Measurements from ENCODE around the gene GEMIN4. TPM values are rescaled to one million over a fixed set of nuclear protein-coding genes. Genes with fewer than 3 reads are reported as not detected.
A peak's percentile ranks its signal among the peaks of the same experiment; 100 is the strongest.

GEMIN4 gene
- total RNA-seq, 1 donor from 2014 or later, result 19.2 TPM

DNA sequence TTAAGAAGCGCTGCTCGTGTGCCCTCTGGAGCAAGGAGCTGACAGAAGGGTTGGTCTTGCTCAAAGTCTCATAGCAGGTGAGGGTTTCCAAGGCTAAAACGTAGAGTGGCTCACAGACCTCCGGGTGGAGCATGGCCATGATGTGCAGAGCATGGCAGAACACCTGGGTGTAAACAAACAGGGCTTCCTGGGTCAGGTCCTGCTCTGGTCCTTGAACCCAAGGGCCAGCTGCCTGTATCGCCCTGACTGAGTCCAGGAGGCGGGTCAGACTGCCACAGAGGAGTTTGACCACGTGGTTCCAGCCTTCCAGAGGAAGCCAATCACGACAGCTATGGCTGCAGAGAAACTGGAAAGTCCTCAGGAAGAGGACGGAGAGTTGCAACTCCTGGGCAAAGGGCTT lies 7.1 kb downstream of the GEMIN4 start:
- no peak for DNase-seq (ENCODE audit: low spot score)

DNA sequence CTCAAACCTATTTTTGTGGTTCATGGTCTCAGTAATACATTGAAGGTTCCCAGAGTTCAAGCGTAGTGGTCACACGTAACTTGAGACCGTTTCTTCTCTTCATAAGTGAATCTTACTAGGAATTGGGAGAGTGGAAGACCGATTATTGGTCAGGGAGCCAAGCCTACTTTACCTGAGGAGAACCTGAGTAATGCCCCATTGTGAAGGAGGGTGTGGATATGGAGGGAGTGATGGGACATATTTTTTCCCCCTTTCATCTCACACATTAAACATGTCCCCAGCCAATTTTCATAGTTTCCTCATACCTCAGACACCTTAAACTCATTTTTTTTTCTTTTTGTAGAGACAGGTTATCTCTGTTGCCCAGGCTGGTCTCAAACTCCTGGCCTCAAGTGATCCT lies 8.9 kb downstream of the GEMIN4 start:
- no peak for DNase-seq (ENCODE audit: low spot score)

- DNase-seq (ENCODE audit: low spot score), result no peak
Observed at GRCh38 chr17:742147-742793, 9.8 kb downstream of the GEMIN4 start.

GRCh38 chr17:740240-741017 lies 11.6 kb downstream of the GEMIN4 start:
- DNase-seq (ENCODE audit: low spot score), result no peak

DNA sequence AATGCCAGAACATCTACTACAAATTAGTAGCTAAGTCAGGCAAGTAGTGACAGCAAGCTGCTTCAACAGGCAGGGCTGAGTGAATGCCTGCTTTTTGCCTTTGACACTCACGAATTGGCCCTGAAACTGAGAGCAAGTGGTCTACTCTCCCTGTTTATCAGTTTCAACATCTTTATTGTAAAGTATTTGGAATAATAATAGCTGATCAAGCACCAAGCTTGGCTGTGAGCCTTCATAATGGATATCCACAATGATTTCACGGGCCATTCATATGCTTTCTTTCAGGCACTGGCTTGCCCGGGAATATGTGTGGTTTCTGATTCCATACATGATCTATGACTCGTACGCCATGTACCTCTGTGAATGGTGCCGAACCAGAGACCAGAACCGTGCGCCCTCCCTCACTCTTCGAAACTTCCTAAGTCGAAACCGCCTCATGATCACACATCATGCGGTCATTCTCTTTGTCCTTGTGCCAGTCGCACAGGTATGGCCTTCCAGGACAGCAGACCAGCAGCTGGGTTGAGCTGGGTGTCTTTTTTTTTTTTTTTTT lies 14.4 kb downstream of the GEMIN4 start:
- no peak for DNase-seq (ENCODE audit: low spot score)

GRCh38 chr17:733743-734142 lies 18.3 kb downstream of the GEMIN4 start:
- DNase-seq (ENCODE audit: low spot score), result no peak

- no peak for DNase-seq (ENCODE audit: low spot score)
Observed at GRCh38 chr17:732902-733720, 19.0 kb downstream of the GEMIN4 start.

- peak; percentile 91 for DNase-seq (ENCODE audit: low spot score)
Observed at GRCh38 chr17:732067-732901, 19.8 kb downstream of the GEMIN4 start, which contains the start of gene TLCD3A. Gene TLCD3A, plus strand, starts transcription at chr17:732596. Its CDS starts 52 bp downstream, at chr17:732648.

- DNase-seq (ENCODE audit: low spot score), result no peak
Observed at GRCh38 chr17:731644-732066, 20.4 kb downstream of the GEMIN4 start.

GRCh38 chr17:728911-729310 lies 23.2 kb downstream of the GEMIN4 start:
- no peak for DNase-seq (ENCODE audit: low spot score)

GRCh38 chr17:726271-726919 lies 25.7 kb downstream of the GEMIN4 start:
- no peak for DNase-seq (ENCODE audit: low spot score)

- no peak for DNase-seq (ENCODE audit: low spot score)
Observed at GRCh38 chr17:725746-726145, 26.3 kb downstream of the GEMIN4 start.

- no peak for DNase-seq (ENCODE audit: low spot score)
Observed at GRCh38 chr17:725084-725483, 27.0 kb downstream of the GEMIN4 start.

DNA sequence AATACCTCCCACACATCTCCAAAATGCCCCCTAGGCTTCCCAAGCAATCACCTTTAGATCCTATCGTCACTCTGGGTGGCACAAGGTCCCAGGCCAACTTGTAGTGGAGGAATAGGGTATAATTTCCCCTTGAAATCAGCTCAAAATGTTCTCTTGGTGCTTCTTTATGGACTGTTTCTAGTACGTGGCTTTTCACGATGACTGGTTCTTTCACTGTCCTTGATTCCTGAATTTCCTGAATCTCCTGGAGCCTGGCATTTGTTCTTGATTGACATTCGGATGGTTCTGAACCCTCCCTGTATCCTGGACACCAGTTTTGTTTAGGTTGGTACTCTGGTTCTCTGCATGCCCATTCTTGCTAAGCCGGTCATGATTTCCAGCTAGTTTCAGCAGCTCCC lies 30.5 kb downstream of the GEMIN4 start:
- DNase-seq (ENCODE audit: low spot score), result no peak

DNA sequence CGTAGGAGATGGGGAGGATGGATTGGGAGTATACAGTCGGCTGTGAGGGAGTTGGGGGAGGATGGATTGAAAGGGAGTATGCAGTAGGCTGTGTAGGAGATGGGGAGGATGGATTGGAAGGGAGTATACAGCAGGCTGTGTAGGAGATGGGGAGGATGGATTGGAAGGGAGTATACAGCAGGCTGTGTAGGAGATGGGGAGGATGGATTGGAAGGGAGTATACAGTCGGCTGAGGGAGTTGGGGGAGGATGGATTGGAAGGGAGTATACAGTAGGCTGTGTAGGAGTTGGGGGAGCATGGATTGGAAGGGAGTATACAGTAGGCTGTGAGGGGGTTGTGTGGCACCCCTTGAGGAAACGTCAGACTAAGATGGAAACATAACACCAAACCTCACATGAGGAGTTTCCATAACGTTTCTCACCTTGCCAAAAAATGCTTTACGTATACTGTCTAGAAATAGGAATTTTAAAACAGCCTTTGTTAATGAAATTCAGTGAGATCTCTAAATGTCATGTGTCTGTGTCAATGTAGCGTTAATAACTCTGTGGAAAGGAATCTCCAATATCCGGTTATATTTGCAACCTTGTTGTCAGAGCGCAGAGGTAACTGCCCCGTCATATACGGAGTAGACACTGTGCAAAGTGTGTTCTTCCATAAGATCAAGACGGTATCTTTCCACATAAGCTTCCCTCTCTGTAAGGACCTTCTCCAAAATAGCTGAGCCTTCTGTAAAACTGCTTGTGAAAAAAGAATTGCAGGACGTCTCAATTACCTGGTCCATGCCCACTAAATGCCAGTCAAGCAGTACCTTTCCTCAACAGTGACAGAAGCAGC lies 31.1 kb downstream of the GEMIN4 start:
- DNase-seq (ENCODE audit: low spot score), result no peak

DNA sequence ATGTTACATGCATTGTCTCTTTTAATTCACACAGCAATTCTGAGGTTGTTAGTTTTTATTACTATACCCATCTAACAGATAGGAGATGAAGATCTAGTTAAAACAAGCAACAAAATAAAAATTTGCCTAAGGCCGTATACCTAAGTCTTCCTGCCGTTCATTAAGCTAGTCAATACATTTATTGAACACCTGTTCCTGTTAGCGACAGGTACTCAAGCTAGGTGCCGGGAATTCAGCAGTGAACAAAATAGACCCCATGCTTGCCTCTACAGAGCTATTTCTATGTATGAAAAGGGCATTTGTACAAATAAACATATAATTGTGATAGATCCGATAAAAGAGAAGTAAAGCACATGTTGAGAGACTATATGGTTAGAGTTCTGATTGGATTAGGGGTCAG lies 34.0 kb downstream of the GEMIN4 start:
- DNase-seq (ENCODE audit: low spot score), result no peak

DNA sequence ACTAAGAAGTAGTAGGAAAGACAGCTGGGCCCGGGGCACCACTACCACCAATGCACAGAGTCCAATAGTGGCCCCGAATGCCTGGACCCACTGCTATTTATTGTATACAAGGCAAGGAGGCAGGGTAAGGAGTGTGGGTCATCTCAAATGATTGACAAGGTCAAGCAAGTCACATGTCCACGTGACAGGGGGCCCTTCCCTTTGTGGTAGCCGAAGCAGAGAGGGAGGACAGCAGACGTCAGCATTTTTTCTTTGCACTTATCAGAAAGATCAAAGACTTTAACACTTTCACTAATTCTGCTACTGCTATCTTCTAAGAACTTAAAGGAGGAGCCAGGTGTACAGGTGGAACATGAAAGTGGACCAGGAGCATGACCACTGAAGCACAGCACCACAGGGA lies 43.9 kb downstream of the GEMIN4 start:
- DNase-seq (ENCODE audit: low spot score), result no peak

GRCh38 chr17:705863-706262 lies 46.2 kb downstream of the GEMIN4 start:
- no peak for DNase-seq (ENCODE audit: low spot score)

GRCh38 chr17:705011-705410 lies 47.1 kb downstream of the GEMIN4 start:
- no peak for DNase-seq (ENCODE audit: low spot score)

Data from mesenteric fat pad (tissue), 1 donor.